NCI-H146 treated with DMSO at 0.1 percent for 48 hours (cell line): Measurements from ENCODE around the gene NDFIP1.
"Not testable (repeated sequence)": the region's sequence is repeated elsewhere in the genome, so short reads cannot be mapped to it uniquely, and the experiment has no call there.

ENCODE experiments used
- DNase-seq: peaks from one replicate; lab custom pipeline; 2025; ENCODE audit not compliant: unreplicated experiment; lab: John Stamatoyannopoulos, UW

Gene NDFIP1, protein sequence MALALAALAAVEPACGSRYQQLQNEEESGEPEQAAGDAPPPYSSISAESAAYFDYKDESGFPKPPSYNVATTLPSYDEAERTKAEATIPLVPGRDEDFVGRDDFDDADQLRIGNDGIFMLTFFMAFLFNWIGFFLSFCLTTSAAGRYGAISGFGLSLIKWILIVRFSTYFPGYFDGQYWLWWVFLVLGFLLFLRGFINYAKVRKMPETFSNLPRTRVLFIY

DNA sequence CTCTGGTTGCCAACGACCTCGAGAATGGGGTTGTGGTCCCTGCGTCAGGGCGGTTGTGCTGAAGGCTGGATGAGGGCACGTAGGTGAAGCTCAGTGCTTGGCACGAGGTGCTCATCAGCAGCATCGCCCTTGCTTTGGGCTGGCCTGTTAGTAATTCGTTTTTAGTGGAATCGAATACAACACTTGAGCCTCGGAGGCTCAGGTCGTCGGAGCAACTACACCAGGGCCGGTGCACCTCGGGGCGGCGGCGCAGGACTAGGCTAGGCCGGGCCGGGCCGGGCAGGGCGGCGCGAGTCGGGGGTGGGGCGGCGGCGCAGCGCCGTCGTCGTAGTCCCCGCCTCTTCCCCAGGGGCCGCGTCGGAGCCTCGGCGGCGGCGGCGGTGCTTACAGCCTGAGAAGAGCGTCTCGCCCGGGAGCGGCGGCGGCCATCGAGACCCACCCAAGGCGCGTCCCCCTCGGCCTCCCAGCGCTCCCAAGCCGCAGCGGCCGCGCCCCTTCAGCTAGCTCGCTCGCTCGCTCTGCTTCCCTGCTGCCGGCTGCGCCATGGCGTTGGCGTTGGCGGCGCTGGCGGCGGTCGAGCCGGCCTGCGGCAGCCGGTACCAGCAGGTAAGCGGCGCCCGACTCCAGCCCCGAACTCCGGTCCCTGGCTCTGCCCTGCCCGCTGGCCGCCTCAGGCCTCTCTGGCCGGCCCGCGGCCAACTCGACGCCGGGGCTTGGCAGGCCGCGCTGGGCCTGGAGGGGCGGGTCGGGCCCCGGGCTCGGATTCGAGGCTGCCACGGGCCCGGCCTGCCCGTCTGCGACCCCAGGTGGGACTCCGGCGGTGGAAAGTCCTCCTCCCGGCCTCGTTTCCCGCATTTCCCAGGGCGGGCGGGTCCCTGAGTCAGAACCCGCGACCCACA is at the start of gene NDFIP1:
TSS of gene NDFIP1 (plus strand) at position 348 of the 899 bp plus-strand sequence. CDS start at position 544, 196 bp downstream.
- DNase-seq: no peak

DNA sequence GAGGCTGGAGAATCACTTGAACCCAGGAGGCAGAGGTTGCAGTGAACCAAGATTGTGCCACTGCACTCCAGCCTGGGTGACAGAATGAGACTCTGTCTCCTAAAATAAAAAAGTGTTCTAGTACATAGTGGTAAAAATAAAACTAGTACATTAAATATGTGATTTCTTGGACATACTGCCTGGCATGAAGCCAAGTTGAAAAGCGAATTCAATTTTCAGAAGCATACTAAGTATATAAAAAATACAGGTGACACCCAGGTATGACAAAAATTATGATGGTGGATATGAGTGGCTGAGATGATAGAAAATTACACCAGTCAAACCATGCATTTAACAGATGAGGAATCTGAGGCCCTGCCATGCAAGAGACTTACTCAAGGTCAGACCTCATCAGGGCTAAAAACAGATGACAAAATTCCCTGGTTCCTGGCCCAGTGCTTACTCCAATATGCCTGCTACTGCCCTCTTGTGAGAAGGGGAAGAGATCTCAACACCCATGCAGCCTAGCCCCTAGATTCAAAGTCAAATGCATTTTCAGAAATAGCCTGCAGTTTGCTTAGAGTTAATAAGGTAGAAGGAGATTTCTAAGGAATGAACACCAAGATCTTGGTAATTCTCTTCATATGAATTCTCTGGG is 49.2 kb upstream of the NDFIP1 start:
- DNase-seq: no peak

DNA sequence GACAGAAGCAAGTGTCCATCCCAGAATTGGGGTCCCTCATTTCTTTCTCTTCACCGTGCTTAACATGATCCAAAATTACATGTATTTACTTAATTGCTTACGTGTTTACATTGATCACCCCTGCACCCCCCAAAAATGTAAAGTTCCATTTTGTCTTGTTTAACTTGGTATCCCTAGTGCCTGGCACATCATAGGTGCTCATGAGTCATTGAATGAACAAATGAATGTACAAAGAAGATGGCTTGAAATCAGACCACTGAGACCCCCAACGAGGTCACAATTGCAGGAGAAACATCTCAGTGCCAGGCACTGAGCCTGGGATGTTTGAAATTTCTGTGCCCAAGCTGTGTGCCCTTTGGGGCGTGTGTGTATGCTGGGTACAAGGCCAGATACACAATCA is 45.2 kb upstream of the NDFIP1 start:
- DNase-seq: no peak

DNA sequence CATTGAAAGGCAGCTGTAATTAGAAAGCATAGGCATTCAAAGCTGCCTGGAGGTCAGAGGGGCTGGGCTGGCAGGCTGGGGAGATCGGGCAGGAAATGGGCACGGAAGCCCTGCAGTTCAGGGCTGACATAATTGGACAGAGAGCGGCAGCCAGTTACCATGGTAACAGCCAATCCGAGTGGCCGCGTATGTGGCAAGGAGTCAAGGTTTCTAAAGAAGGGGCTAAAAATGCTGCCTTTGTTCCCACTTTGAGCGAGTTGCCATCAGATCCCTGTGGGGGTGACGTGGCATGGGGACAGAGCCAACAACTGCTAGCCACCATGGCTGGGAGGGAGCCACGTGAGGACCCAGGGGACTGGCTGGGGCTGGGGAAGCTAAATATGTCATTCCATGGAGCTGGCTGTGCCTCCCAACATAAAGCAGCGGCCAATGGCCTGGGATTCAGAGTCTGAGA is 44.7 kb upstream of the NDFIP1 start:
- DNase-seq: peak; percentile 38

DNA sequence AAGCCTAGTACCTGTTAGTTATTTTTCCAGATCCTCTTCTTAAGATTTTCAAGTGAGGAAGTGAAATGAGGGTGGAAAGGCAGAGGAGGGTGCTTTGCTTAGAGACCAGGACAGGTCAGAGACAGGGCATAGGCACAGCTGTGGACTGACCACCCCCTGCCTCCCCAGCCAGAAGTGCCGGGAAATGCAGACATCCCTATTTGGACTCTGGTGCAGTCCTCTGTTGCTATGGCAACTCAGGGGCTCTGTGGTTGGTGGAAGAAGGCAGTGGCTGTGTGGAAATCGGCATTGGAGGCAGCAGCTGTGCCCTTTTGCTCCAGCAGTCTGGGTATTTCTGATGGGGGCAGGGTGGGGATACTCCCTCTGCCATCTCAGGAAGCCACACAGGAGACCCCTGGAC is 43.3 kb upstream of the NDFIP1 start:
- DNase-seq: no peak

DNA sequence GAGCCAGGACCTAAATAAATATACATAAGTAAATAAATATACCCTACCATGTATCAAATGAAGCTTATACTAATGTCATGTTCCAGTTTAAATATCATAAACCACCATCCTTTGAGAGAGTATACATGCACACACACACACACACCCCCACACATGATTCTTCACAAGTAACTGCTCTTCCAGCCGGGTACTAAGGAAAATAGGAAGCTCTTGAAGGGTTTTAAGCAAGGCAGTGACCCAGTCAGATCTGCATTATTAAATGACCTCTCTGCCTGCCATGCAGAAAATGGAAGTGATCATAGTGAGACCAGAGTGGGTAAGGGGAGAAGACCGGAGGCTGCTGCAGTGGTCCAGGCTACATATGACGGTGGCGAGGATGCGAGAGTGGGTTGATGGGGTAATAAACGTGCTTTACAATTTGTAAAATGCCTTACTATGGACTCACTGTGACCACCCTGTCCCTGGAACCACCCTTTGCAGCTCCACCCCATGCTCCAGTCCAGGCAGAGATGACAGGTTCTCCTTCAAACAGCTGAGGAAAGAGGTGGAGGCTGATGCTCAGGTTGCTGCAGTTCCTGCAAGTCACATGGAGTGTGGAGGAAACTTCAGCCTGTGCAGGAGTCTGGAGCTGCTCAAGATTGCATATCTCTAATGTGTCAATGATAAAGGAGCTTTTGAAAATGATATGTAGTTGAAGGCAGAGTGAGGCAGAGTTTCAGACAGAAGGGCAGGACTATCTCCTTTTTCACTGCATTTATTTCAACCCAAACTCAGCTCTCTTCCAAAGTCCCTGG is 38.8 kb upstream of the NDFIP1 start:
- DNase-seq: no peak

DNA sequence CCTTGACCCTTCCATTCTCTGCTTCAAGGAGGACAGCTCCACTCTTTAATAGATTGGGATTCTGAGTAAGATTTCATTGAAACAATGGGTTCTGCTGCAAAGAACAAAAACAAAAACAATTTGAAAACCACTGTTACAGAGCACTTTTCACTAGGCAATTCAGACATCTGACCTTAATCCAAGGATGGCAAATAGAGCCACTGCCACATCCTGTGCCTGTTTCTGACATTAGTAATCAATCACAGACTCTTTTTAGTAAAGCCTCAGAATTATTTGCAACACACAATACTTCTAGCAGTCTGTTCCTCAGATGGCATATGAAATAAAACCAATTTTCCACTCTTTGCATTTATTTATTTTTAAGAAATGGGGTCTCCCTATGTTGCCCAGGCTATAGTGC is 37.8 kb upstream of the NDFIP1 start:
- DNase-seq: no peak

DNA sequence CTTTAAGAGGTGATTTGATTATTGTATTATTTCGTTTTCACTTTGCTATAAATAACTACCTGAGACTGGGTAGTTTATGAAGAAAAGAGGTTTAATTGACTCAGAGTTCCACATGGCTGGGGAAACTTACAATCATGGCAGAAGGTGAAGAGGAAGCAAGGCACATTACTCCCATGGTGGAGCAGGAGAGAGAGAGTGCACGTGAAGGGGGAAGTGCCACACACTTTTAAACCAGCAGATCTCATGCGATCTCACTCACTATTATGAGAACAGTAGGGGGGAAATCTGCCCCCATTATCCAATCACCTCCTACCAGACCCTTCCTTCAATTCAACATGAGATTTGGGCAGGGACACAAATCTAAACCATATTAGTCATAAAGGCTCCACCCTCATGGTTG is 36.1 kb upstream of the NDFIP1 start:
- DNase-seq: no peak

DNA sequence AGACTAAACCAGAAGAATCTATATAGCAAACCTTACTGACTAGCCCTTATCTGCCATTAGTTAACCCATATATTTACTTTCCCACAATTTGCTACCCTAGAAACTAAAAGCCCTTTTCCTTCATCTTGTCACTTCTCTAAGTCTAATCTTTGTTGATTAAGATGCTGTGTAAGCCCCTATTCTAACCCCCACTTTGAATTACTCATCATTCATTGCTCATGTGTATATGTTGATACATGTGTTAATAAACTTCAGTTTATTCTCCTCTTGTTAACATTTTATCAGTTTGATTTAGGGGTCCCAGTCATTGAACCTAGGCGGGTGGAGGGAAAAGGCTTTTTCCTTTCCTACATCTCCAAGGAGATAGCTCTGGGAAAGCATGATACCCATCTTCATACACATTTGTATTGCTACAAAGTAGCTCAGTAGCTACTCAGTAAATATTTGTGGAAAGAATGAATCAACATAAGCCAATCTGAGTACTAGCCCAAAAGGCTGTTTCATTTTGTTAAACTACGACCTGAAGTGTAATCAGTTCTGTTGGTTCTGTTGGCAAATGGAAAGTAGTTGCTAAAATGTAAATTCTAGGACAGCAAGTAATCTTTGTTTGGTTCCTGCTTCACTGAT is 35.1 kb upstream of the NDFIP1 start:
- DNase-seq: no peak

DNA sequence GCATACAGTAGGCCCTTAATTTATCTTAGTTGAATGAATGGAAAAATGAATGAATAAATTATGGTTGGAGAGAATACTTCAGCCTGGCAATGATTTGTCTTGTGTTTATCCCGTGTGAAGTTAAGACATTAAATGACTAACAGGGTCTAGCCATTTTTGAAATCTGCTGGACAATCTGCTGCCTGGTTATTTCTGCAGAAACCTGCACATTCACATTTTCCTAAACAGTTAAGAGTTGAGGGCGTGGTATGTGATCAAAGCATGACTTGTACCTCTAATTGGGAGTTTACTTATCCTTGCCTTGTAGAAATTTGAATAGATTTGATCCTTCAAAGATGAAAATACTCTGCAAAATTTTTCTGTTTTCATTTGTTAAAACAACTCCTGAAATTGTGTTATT is 34.6 kb upstream of the NDFIP1 start:
- DNase-seq: no peak

DNA sequence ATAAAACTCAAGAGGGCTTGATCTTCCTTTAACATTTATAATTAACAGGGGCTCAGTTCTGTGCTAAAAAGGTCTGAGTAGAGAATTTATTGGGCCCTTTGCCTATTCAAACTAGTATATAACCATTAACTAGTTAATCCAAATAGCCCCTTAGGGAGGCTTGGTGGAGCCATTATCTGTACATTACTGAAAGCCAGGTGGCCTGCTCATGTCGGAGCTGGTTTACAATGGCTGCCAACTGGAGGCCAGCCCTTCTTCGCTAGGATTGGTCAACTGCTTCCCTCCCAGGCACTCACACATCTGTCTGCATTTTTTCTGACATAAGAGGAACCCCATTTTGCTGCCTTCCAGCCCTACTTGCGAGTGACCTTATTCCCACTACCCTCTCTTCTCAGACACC is 30.4 kb upstream of the NDFIP1 start:
- no peak for DNase-seq

DNA sequence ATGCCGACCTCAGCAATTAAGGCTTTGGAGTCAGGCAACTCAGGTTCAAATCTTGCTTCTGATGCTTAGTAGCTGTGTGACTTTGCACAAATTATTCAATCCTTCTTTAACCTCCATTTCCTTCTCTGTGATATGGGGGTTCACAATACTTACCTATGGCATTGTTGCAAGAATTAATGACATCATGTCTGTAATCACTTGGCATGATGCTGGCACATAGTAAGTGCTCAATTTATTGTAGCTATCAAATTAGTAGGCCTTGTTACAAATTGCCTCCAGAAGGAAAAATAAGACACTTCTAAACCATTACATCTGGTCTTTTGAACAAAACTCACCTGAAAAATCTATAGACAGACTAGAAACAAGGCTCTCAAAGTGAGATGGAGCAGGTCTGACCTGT is 29.9 kb upstream of the NDFIP1 start:
- no peak for DNase-seq

DNA sequence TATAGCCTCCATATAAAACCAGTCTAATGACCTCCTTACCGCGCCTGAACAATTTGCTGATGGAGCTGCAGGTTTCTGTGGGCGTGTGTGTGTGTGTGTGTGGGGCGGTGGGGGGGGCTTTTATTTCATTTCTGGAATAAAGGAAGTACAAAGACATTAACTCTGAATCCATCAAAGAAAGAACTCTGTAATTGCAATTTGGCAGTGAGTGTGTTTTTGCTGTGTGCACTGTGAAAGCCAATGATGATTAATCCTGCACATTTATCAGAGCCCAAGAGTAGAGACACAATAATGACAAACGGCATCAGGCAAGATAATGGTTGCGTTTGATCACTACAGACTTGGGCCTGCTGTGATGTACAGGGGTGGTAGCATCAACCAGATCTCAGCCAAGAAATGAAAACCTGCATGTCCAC is 29.3 kb upstream of the NDFIP1 start:
- DNase-seq: no peak

DNA sequence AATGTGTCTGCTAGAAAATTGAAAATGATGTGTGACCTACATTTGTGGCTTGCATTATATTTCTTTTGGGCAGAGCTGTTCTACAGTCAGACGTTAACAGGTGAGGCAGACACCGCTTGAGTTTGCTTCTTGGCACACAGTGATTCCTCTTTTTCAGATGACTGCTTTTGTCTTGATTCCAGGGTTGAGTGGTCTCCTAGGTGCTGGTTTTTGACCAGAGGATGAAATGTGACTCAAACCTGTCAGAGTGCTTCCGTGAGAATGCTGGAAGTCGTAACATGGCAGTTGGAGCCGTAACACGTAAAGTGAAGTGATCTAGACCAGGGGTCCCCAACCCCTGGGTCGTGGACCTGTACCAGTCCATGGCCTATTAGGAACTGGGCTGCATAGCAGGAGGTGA is 28.3 kb upstream of the NDFIP1 start:
- no peak for DNase-seq

DNA sequence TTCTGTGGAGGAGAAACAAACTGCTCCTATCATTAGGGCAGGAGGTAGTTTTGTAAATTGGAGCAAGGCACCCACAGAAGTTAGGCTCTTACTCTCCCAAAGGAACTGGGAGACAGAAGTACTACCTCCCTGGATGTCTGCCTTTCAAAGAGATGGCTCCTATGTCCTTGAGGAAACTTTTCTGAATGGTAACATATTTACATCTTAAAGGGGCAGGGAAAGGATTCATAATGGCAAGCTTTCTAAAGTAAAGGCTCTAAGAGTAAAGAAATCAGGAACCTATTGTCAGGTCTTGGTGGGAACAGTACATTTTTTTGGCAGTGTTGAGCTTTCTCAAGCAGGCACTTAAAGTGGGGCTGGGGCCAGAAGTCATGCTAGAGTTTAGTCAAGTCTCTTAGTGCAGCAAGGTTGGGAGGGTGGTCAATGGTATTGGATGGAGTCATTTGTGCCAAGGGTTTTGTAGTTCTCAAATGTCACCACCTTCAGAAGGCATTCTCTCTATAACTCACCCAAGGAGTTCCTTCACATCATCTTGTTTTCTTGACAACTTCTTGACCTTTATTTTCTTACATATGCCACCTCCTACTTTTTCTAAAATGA is 26.3 kb upstream of the NDFIP1 start:
- DNase-seq: no peak

DNA sequence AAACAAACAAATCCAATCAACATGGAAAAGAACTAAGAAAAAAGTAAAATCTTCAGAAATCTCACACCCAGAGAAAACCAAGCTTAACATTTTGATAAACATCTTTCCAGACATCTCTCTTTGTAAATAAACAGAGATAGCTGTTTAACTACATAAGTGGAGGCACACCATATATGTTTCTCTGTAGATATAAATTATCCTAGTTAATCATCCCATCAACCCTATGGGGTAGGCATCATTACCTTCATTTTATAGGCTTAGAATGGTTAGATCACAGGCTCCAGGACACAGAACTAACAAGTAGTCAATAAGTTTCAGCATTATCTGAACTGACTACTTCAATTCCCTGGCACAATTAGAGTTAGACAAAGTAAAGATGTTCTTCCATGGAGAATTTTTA is 22.4 kb upstream of the NDFIP1 start:
- DNase-seq: no peak

DNA sequence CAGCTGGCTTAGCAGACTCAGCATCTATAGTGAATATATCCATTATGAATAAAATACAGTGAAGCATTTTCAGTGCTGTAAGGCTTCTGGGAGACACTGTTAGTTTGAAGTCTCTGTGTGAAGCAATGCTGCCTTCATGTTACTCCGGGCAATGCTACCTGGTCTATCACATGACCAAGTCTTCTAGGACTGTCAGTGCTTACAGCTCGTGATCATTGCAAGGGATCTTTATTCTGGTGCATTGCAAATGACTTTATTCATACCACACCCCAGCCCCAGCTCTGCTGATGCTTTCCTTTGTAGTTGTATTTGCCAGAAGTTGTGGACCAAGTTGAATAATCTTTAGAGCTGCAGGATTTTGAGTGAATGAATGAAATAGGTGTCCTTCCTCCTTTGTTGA is 21.9 kb upstream of the NDFIP1 start:
- DNase-seq: no peak

DNA sequence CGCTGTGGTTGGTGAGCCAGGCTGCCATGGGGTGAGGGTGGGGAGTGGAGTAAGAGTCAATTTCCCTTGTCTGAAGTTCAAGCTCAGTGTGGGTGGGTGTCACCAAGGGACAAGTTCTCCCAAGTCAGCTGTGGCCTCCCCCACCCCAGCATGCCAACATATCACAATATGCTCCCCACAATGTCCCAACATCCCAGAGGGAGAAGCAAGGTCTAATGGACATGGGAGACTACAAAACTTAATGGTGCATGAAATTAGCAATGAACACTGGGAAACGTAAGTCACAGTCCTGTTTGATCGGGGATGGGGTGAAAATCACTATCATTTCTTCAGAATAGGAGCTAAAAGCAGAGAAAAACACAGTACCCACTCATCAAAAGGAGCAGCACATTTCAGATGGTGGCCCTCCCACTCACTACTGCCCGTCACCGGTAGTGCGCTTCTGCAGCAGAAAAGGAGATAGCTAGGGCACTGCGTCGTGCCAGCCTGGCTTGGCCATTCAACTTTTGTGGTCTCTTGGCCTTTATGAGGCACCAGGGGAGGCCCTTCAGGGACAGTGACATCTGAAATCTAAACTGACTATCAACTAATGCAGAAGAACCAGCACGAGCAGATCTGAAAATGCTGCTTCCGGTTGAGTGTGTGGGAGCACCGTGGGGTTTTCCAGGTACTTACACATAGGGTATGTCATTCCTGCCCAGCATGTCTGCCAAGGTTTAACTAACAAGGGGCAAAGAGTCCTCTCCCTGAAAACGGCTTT is 20.5 kb upstream of the NDFIP1 start:
- DNase-seq: no peak

DNA sequence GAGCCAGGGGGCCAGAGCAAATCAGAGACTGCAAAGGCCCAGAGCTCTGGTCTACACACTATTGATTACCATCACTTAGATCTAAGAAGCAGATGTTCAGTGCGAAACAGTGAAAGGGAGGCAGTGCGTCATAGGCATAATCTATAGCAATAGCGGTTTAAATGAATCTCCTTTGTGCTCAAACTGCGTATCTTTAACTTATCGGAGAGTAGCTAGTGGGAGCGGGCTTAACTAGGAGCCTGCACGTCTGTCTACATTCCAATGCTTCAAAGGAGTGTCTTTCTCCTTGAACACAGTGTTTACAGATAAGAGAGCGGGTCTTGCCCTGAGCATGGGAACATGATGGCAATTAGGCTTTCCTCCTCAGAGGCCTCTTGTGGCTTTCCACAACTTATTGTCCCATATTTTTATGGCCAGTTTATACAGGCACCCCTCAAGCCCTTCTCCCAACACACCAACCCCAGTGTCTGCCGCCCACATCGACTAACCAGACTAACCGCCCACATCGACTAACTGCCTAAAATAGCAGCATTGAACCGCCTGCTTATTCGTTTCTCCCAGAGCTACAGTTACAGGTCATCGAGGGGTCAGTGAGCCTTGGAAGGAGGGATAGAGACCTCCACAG is 19.6 kb upstream of the NDFIP1 start:
- not testable (repeated sequence) for DNase-seq
